Measurements from ENCODE around the gene TENT4A. TPM values are rescaled to one million over a fixed set of nuclear protein-coding genes. Genes with fewer than 3 reads are reported as not detected.

TENT4A gene
- total and polyA plus RNA-seq, 2 of the 13 experiments (the other 11 are each of a cell fraction or from before 2014, with no cell fraction given): 6.3 to 13.3 TPM

DNA sequence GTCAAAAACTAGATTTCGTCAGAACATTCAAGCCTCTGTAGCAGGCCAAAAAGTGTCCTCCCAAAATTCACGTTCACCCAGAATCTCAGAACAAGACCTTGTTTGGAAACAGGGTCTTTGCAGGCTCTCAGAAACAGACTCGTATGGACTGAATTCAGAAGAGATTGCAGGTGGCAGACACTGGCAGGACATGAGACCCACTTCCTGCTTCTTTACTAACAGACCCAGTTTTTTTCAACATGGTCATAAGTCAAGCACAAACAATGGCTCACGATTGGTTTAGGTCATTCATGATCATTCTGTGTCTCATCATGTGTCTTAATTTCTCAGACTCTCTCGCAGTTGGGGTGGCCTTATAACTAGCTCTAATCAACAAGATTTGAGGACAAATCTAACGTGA lies 5.4 kb upstream of the TENT4A start:
- H3K4me2 ChIP-seq (ENCODE audit: low read depth, low read length): peak overlapping the region; percentile 30; the same call in 1 of the 2 replicates
- H3K27me3 ChIP-seq (ENCODE audit: control insufficient read depth in 1 of 2, insufficient read depth in 2 of 2, low read length in 2 of 2): peaks cover 0 to 28% of the 10 kb centered on the region in 2 experiments; a peak in 4 of 5 replicates
- in situ Hi-C loops (cut with HindIII; ENCODE audit: extremely low pct_ligation_motif_present, low pct_unique_long_range_greater_than_20kb): no loop called here
- no peaks in the 10 kb centered on the region for H3K36me3 ChIP-seq (replicated peaks in 1 of 2; ENCODE audit: control insufficient read depth in 1 of 2, insufficient read depth in 2 of 2, low read length in 2 of 2)
- H3K27ac ChIP-seq (ENCODE audit: extremely low read length, insufficient read depth, low read length): no peak overlapping the region
- ATAC-seq (no peak), FAIRE-seq (no peak), DNase-seq (ENCODE audit: low spot score) (no peak)
- no TSS peak for BruUV-seq (replicated peaks)
- CTCF ChIA-PET (ENCODE audit: low intra/inter-chr PET ratio, low total read pairs): no interaction called here
- no peaks in the 10 kb centered on the region for H3K79me2 ChIP-seq (ENCODE audit: insufficient read depth, low read length)
- H2AFZ ChIP-seq (ENCODE audit: low read length): no peak overlapping the region
- no peak overlapping the region for H3K4me3 ChIP-seq (replicated peaks in 1 of 3; ENCODE audit: insufficient read depth in 1 of 3, low read depth in 2 of 3, low read length in 3 of 3)
- H3K9me3 ChIP-seq (ENCODE audit: low read length): no peaks in the 10 kb centered on the region
- 14% methylated on average over 6 of the region's 6 CpGs for WGBS (ENCODE audit: low lambda C conversion rate)
- peaks cover 28% of the 10 kb centered on the region for H3K4me1 ChIP-seq (ENCODE audit: insufficient read depth, low read length)
- intact Hi-C loops (cut with micrococcal nuclease; ENCODE audit: unreplicated experiment): no loop called here
- H3K9ac ChIP-seq (ENCODE audit: insufficient read depth, low read depth, low read length): no peak overlapping the region
- POLR2A ChIA-PET: no interaction called here
- no peaks in the 10 kb centered on the region for H4K20me1 ChIP-seq (ENCODE audit: insufficient read depth, low read length)
- TF ChIP-seq DMTF1 (CRISPR knock-in tag; IDR thresholded peaks at IDR 0.05): no peak
- TF ChIP-seq ZNF264 (CRISPR knock-in tag; IDR thresholded peaks at IDR 0.05): no peak
- TF ChIP-seq TRIM22 (IDR thresholded peaks at IDR 0.05): no peak
- TF ChIP-seq PHF21A (CRISPR knock-in tag; IDR thresholded peaks at IDR 0.05): no peak
- TF ChIP-seq, protein P1, sequence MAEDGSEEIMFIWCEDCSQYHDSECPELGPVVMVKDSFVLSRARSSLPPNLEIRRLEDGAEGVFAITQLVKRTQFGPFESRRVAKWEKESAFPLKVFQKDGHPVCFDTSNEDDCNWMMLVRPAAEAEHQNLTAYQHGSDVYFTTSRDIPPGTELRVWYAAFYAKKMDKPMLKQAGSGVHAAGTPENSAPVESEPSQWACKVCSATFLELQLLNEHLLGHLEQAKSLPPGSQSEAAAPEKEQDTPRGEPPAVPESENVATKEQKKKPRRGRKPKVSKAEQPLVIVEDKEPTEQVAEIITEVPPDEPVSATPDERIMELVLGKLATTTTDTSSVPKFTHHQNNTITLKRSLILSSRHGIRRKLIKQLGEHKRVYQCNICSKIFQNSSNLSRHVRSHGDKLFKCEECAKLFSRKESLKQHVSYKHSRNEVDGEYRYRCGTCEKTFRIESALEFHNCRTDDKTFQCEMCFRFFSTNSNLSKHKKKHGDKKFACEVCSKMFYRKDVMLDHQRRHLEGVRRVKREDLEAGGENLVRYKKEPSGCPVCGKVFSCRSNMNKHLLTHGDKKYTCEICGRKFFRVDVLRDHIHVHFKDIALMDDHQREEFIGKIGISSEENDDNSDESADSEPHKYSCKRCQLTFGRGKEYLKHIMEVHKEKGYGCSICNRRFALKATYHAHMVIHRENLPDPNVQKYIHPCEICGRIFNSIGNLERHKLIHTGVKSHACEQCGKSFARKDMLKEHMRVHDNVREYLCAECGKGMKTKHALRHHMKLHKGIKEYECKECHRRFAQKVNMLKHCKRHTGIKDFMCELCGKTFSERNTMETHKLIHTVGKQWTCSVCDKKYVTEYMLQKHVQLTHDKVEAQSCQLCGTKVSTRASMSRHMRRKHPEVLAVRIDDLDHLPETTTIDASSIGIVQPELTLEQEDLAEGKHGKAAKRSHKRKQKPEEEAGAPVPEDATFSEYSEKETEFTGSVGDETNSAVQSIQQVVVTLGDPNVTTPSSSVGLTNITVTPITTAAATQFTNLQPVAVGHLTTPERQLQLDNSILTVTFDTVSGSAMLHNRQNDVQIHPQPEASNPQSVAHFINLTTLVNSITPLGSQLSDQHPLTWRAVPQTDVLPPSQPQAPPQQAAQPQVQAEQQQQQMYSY (CRISPR knock-in tag; IDR thresholded peaks at IDR 0.05): no peak
- TF ChIP-seq IRF2 (CRISPR knock-in tag; IDR thresholded peaks at IDR 0.05): no peak
- no peak for TF ChIP-seq MAFK (conservative IDR thresholded peaks at IDR 0.05 in 1 of 2, IDR thresholded peaks at IDR 0.05 in 1 of 2; ENCODE audit: low read length in 2 of 2)
- TF ChIP-seq ZNF20 (CRISPR knock-in tag; IDR thresholded peaks at IDR 0.05): no peak
- TF ChIP-seq MZF1 (CRISPR knock-in tag; IDR thresholded peaks at IDR 0.05; ENCODE audit: borderline replicate concordance): no peak
- TF ChIP-seq, protein P2, sequence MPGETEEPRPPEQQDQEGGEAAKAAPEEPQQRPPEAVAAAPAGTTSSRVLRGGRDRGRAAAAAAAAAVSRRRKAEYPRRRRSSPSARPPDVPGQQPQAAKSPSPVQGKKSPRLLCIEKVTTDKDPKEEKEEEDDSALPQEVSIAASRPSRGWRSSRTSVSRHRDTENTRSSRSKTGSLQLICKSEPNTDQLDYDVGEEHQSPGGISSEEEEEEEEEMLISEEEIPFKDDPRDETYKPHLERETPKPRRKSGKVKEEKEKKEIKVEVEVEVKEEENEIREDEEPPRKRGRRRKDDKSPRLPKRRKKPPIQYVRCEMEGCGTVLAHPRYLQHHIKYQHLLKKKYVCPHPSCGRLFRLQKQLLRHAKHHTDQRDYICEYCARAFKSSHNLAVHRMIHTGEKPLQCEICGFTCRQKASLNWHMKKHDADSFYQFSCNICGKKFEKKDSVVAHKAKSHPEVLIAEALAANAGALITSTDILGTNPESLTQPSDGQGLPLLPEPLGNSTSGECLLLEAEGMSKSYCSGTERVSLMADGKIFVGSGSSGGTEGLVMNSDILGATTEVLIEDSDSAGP (CRISPR knock-in tag; IDR thresholded peaks at IDR 0.05; ENCODE audit: borderline replicate concordance): no peak
- no peak for TF ChIP-seq BCL6 (CRISPR knock-in tag; IDR thresholded peaks at IDR 0.05)
- no peak for TF ChIP-seq RFX1 (IDR thresholded peaks at IDR 0.05)
- TF ChIP-seq ZBTB10 (CRISPR knock-in tag; IDR thresholded peaks at IDR 0.05; ENCODE audit: borderline replicate concordance): no peak
- TF ChIP-seq ZNF34 (CRISPR knock-in tag; IDR thresholded peaks at IDR 0.05; ENCODE audit: borderline replicate concordance): no peak

All from HepG2 (cell line).